Cardiac muscle cell (in vitro differentiated cells and primary cell): Measurements from ENCODE around the gene FDXR. TPM values are rescaled to one million over a fixed set of nuclear protein-coding genes. Genes with fewer than 3 reads are reported as not detected.

Experiments used
- DNase-seq, 2 donors: peaks; one replicate each; pipeline versions ENCODE4 v3.0.0 to v3.0.0-alpha.2; 2010 to 2017; ENCODE audit warnings: low read depth in 1 of 2, low spot score in 1 of 2
- H3K27ac ChIP-seq: fragments of 200-600 bp; sonication (generic); 2 replicates; pipeline ENCODE4 v1.5.1; 2016
- H3K27me3 ChIP-seq: fragments of 200-600 bp; sonication (generic); 2 replicates; pipeline ENCODE4 v1.6.0; 2016; ENCODE audit warnings: control low read depth
- H3K36me3 ChIP-seq: fragments of 200-600 bp; sonication (generic); 2 replicates; pipeline ENCODE4 v1.5.1; 2016; ENCODE audit warnings: control low read depth
- H3K4me1 ChIP-seq: fragments of 200-600 bp; sonication (generic); 2 replicates; pipeline ENCODE4 v1.8.1; 2017; ENCODE audit warnings: low read depth, mild to moderate bottlenecking, mixed run types
- H3K4me3 ChIP-seq: fragments of 200-600 bp; sonication (generic); 2 replicates; pipeline ENCODE4 v1.5.1; 2016; ENCODE audit warnings: mild to moderate bottlenecking
- H3K9me3 ChIP-seq: fragments of 200-600 bp; sonication (generic); 2 replicates; pipeline ENCODE4 v1.5.1; 2017; ENCODE audit warnings: low read depth, mild to moderate bottlenecking, control low read depth
- CTCF ChIP-seq: IDR thresholded peaks from 2 replicates; pipeline ENCODE4 v1.5.1; 2012; ENCODE audit warnings: low read depth, mild to moderate bottlenecking, low read length
- polyA plus RNA-seq: library from polyadenylated mRNA; unstranded; fragments of >200 nt; fragmentation: Nextera tagmentation; extraction: Ambion mirVana; gene quantifications from 2 replicates; pipeline ENCODE4 v1.2.1, GENCODE V29; 2016
- total RNA-seq: library from RNA; depleted of rRNA; stranded (reverse); fragments of >200 nt; gene quantifications from 2 replicates; pipeline ENCODE4 v1.2.3, GENCODE V29; 2016

FDXR gene
- total and polyA plus RNA-seq, 2 experiments from 2014 or later, result 44.6 to 49.9 TPM

GRCh38 chr17:74903034-74903433, 30.2 kb upstream of the FDXR start:
- no peak for DNase-seq

GRCh38 chr17:74901353-74902135, 28.8 kb upstream of the FDXR start:
- Histone ChIP-seq H3K27me3 (peaks cover 4% of the 10 kb centered on the region), H3K9me3 (no peaks in the 10 kb centered on the region), H3K36me3 (no peaks in the 10 kb centered on the region), H3K4me1 (no peaks in the 10 kb centered on the region), H3K4me3 (no peak overlapping the region), H3K27ac (no peak overlapping the region)
- no peak for DNase-seq
- TF ChIP-seq CTCF, result no peak

More at GRCh38 chr17:74903034-74903433, 30.2 kb upstream of the FDXR start:
- H3K9me3 ChIP-seq, result no peaks in the 10 kb centered on the region
- H3K4me3 ChIP-seq, result no peak overlapping the region
- no peaks in the 10 kb centered on the region for H3K4me1 ChIP-seq
- H3K27me3 ChIP-seq, result no peaks in the 10 kb centered on the region
- no peak overlapping the region for H3K27ac ChIP-seq
- H3K36me3 ChIP-seq, result no peaks in the 10 kb centered on the region
- TF ChIP-seq CTCF, result no peak

- no peak for DNase-seq
- no peak overlapping the region for H3K27ac ChIP-seq
- H3K36me3 ChIP-seq, result no peaks in the 10 kb centered on the region
- no peaks in the 10 kb centered on the region for H3K9me3 ChIP-seq
- peaks cover 12% of the 10 kb centered on the region for H3K27me3 ChIP-seq
- H3K4me3 ChIP-seq, result no peak overlapping the region
- H3K4me1 ChIP-seq, result no peaks in the 10 kb centered on the region
- TF ChIP-seq CTCF, result no peak
Observed at GRCh38 chr17:74900208-74900607, 27.4 kb upstream of the FDXR start.

- no peaks in the 10 kb centered on the region for H3K4me1 ChIP-seq
- TF ChIP-seq CTCF, result no peak
- no peak overlapping the region for H3K27ac ChIP-seq
- no peaks in the 10 kb centered on the region for H3K9me3 ChIP-seq
- no peak for DNase-seq
- peaks cover 27% of the 10 kb centered on the region for H3K27me3 ChIP-seq
- no peaks in the 10 kb centered on the region for H3K36me3 ChIP-seq
- no peak overlapping the region for H3K4me3 ChIP-seq
Observed at GRCh38 chr17:74898376-74898946, 25.7 kb upstream of the FDXR start.

GRCh38 chr17:74893936-74894671, 21.3 kb upstream of the FDXR start:
- peak overlapping the region; percentile 29 for H3K4me3 ChIP-seq
- peaks cover 37% of the 10 kb centered on the region for H3K27me3 ChIP-seq
- TF ChIP-seq CTCF, result no peak
- DNase-seq, result no peak
- no peak overlapping the region for H3K27ac ChIP-seq
- no peaks in the 10 kb centered on the region for H3K36me3 ChIP-seq
- H3K4me1 ChIP-seq, result no peaks in the 10 kb centered on the region
- H3K9me3 ChIP-seq, result no peaks in the 10 kb centered on the region
